ENCODE results near the gene WNK2.
"Not testable (repeated sequence)": the region's sequence is repeated elsewhere in the genome, so short reads cannot be mapped to it uniquely, and the experiment has no call there.

WNK2 gene

GRCh38 chr9:93315118-93315517 is 131.2 kb downstream of the WNK2 start:
- no peak for DNase-seq

- DNase-seq, result no peak
These were observed 132.0 kb downstream of the WNK2 start for GRCh38 chr9:93315960-93316359.

- DNase-seq, result no peak
These were observed 133.0 kb downstream of the WNK2 start for GRCh38 chr9:93316726-93317494.

- no peak for DNase-seq
These were observed 133.7 kb downstream of the WNK2 start for GRCh38 chr9:93317495-93318094.

GRCh38 chr9:93318480-93318879 is 134.5 kb downstream of the WNK2 start:
- no peak for DNase-seq

- DNase-seq, result no peak
These were observed 135.5 kb downstream of the WNK2 start for GRCh38 chr9:93319301-93319991.

- DNase-seq, result no peak
These were observed 136.1 kb downstream of the WNK2 start for GRCh38 chr9:93319992-93320500.

GRCh38 chr9:93320591-93321219 is 136.8 kb downstream of the WNK2 start:
- DNase-seq, result no peak

GRCh38 chr9:93321220-93321610 is 137.3 kb downstream of the WNK2 start:
- no peak for DNase-seq

- not testable (repeated sequence) for DNase-seq
These were observed 139.6 kb downstream of the WNK2 start for GRCh38 chr9:93323446-93323954.

- DNase-seq, result no peak
These were observed 140.4 kb downstream of the WNK2 start for GRCh38 chr9:93324191-93324834.

- no peak for DNase-seq
These were observed 141.5 kb downstream of the WNK2 start for GRCh38 chr9:93325307-93326035.

GRCh38 chr9:93326056-93326455 is 142.1 kb downstream of the WNK2 start:
- no peak for DNase-seq

- no peak for DNase-seq
These were observed 142.7 kb downstream of the WNK2 start for GRCh38 chr9:93326654-93327053.

- DNase-seq, result no peak
These were observed 145.8 kb downstream of the WNK2 start for GRCh38 chr9:93329629-93330280.

GRCh38 chr9:93332317-93332716 is 148.4 kb downstream of the WNK2 start:
- DNase-seq, result no peak

- DNase-seq, result no peak
These were observed 152.8 kb downstream of the WNK2 start for GRCh38 chr9:93336720-93337119.

- not testable (repeated sequence) for DNase-seq
These were observed 154.3 kb downstream of the WNK2 start for GRCh38 chr9:93338196-93338595.

- DNase-seq, result no peak
These were observed 156.2 kb downstream of the WNK2 start for GRCh38 chr9:93340091-93340490.

GRCh38 chr9:93341820-93342219 is 157.9 kb downstream of the WNK2 start:
- not testable (repeated sequence) for DNase-seq

GRCh38 chr9:93342428-93342827 is 158.5 kb downstream of the WNK2 start:
- not testable (repeated sequence) for DNase-seq
